ENCODE measurements around the gene PHLPP1.

PHLPP1 gene

DNA sequence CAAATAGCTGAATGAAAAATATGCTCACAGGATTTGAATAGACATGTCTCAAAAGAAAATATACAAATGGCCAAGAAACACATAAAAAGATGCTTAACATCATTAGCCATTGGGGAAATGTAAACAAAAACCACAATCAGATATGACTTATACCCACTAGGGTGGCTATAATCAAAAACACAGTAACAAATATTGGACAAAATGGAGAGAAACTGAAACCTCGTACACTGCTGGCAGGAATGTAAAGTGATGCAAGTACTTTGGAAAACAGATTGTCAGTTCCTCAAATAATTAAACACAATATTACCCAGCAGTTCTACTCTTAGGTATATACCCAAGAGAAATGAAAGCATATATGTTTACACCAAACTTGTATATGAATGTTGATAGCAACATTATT is 213.0 kb downstream of the PHLPP1 start:
- no peak for DNase-seq
- no peak overlapping the region for H3K4me3 ChIP-seq
- intact Hi-C loops (cut with DNase I; ENCODE audit: low total_unique reads): no loop called here
- H3K36me3 ChIP-seq: no peaks in the 10 kb centered on the region
- H3K27ac ChIP-seq: no peak overlapping the region
- H3K27me3 ChIP-seq: no peaks in the 10 kb centered on the region
- TF ChIP-seq, protein P1, sequence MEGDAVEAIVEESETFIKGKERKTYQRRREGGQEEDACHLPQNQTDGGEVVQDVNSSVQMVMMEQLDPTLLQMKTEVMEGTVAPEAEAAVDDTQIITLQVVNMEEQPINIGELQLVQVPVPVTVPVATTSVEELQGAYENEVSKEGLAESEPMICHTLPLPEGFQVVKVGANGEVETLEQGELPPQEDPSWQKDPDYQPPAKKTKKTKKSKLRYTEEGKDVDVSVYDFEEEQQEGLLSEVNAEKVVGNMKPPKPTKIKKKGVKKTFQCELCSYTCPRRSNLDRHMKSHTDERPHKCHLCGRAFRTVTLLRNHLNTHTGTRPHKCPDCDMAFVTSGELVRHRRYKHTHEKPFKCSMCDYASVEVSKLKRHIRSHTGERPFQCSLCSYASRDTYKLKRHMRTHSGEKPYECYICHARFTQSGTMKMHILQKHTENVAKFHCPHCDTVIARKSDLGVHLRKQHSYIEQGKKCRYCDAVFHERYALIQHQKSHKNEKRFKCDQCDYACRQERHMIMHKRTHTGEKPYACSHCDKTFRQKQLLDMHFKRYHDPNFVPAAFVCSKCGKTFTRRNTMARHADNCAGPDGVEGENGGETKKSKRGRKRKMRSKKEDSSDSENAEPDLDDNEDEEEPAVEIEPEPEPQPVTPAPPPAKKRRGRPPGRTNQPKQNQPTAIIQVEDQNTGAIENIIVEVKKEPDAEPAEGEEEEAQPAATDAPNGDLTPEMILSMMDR (IDR thresholded peaks at IDR 0.05): no peak
- no peaks in the 10 kb centered on the region for H3K4me1 ChIP-seq
- H3K9me3 ChIP-seq: no peaks in the 10 kb centered on the region

DNA sequence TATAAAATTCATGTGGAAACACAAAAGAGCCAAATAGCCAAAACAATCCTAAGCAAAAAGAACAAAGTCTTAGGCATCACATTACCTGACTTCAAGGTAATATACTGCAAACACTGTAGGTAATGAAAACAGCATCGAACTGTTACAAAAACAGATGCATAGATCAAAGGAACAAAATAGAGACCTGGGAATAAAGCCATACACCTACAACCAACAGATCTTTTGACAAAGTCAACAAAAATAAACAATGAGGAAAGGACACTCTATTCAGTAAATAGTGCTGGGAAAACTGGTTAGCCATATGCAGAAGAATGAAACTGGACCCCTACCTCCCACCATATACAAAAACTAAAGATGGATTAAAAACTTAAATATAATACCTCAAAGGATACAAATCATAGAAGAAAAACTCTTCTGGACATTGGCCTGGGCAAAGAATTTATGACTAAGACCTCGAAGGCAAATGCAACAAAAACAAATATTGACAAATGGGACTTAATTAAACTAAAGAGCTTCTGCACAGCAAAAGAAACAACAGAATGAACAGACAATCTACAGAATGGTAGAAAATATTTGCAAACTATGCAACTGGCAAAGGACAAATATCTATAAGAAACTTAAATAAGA is 218.0 kb downstream of the PHLPP1 start:
- Histone ChIP-seq H3K4me3 (no peak overlapping the region), H3K9me3 (no peaks in the 10 kb centered on the region), H3K4me1 (peaks cover 0 to 25% (median 14%) of the 10 kb centered on the region in 4 donors), H3K36me3 (no peaks in the 10 kb centered on the region), H3K27me3 (no peaks in the 10 kb centered on the region), H3K27ac (no peak overlapping the region)
- intact Hi-C loops (cut with DNase I; ENCODE audit: low total_unique reads): no loop called here
- DNase-seq: no peak
- TF ChIP-seq, protein P1 (IDR thresholded peaks at IDR 0.05): no peak

DNA sequence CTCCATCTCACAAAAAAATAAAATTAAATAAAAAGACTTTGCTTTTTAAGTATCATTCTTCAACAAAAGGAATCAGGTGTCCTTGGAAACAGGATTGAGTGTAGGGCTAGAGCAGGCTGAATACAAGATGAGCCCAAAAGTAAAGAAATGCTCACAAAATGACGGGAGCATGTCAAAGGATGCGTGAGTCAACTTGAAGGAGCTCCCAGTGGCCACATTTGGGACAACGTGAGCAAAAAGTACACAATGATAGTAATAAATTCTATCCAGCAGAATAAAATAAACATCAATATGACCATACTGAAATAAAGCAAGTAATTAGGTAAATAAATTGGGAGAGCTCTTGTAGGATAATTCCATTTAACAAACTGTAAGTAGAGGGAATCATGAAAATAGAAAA is 220.7 kb downstream of the PHLPP1 start:
- TF ChIP-seq, protein P1 (IDR thresholded peaks at IDR 0.05): no peak
- Histone ChIP-seq H3K27me3 (no peaks in the 10 kb centered on the region), H3K36me3 (no peaks in the 10 kb centered on the region), H3K4me1 (peaks cover 0 to 42% (median 27%) of the 10 kb centered on the region in 4 donors), H3K27ac (peak overlapping the region in 1 of 2 donors; percentile 72), H3K4me3 (no peak overlapping the region), H3K9me3 (no peaks in the 10 kb centered on the region)
- intact Hi-C loops (cut with DNase I; ENCODE audit: low total_unique reads): no loop called here
- DNase-seq: no peak

DNA sequence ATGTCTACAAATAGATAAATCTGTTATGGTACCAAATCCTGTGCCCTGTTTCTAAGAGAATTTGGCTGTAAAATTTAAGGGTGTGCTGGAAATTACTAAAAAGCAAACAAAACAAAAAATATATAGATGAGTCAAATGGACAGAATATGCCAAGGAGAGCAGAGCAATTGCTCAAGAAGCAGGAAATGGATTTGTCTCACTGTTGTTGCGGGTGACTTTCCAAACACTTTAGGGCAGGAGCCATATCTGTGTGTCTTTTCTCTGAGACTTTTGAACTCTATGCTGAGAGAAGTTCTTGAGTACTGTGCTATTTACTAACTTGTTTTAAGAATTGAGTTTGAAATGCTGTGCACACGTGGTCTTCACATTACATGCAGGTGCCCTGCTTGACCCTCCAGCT is 221.7 kb downstream of the PHLPP1 start:
- intact Hi-C loops (cut with DNase I; ENCODE audit: low total_unique reads): no loop called here

DNA sequence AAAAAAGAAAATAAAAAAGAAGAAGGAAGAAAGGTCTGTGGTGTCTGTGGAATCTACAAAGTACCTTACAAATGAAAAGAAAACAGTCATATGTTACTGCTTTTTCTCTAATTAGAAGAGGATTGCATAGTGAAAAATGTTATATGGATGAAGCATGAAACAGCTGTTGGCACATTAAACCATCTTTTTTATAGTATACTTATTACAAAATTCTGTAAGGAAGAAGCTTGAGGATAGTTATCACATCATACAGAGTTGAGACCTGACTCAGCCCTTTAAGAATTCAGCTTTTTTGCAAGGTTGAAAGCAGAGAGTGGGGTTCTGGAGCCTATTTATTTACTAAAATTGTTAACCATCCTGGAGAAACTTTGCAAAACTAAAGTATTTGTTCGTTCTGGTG is 222.7 kb downstream of the PHLPP1 start:
- no peaks in the 10 kb centered on the region for H3K27me3 ChIP-seq
- TF ChIP-seq, protein P1 (IDR thresholded peaks at IDR 0.05): no peak
- peak overlapping the region; percentile 47 to 72 for H3K27ac ChIP-seq
- no peak for DNase-seq
- H3K4me3 ChIP-seq: no peak overlapping the region
- no peaks in the 10 kb centered on the region for H3K36me3 ChIP-seq
- peaks cover 0 to 42% (median 27%) of the 10 kb centered on the region in 4 donors for H3K4me1 ChIP-seq
- H3K9me3 ChIP-seq: no peaks in the 10 kb centered on the region
- intact Hi-C loops (cut with DNase I; ENCODE audit: low total_unique reads): no loop called here

More for the DNA sequence above, 221.7 kb downstream of the PHLPP1 start:
- no peak for DNase-seq
- H3K27me3 ChIP-seq: no peaks in the 10 kb centered on the region
- H3K4me1 ChIP-seq: peaks cover 0 to 42% (median 27%) of the 10 kb centered on the region in 4 donors
- H3K9me3 ChIP-seq: no peaks in the 10 kb centered on the region
- TF ChIP-seq, protein P1 (IDR thresholded peaks at IDR 0.05): no peak
- H3K36me3 ChIP-seq: no peaks in the 10 kb centered on the region
- H3K27ac ChIP-seq: peak overlapping the region; percentile 47 to 72
- no peak overlapping the region for H3K4me3 ChIP-seq
